ENCODE data around the gene RAD54L. TPM values are rescaled to one million over a fixed set of nuclear protein-coding genes. Genes with fewer than 3 reads are reported as not detected.

The RAD54L gene
- total and polyA plus RNA-seq, 10 of the 15 experiments (the other 5 are each of a cell fraction or from before 2014, with no cell fraction given): 12.9 to 54.2 (median 23.6) TPM

GRCh38 chr1:46274225-46275029 is 26.9 kb downstream of the RAD54L start:
- intact Hi-C loops (cut with micrococcal nuclease; ENCODE audit: unreplicated experiment): no loop called here
- H3K36me3 ChIP-seq (ENCODE audit: control insufficient read depth in 2 of 2, insufficient read depth in 2 of 2, low read length in 1 of 2): peaks cover 40 to 42% of the 10 kb centered on the region in 2 experiments

More at GRCh38 chr1:46274225-46275029, 26.9 kb downstream of the RAD54L start:
- WGBS (ENCODE audit: insufficient coverage, insufficient replicate concordance, low lambda C conversion rate, missing lambda C conversion rate): 98% methylated on average over 6 of the region's 6 CpGs
- no peak for DNase-seq (ENCODE audit: low read depth, low spot score)
- no peak overlapping the region for H3K4me3 ChIP-seq
- RAD21 ChIA-PET (ENCODE audit: unreplicated experiment): no interaction called here
- POLR2A ChIA-PET: interaction anchor here (1.3 kb wide), 1 partner anchor 30 kb away, joined by 3 read pairs; no protein-coding TSS in a partner anchor
- in situ Hi-C loops (cut with MboI): no loop called here
- H3K27ac ChIP-seq (ENCODE audit: control insufficient read depth, insufficient read depth): no peak overlapping the region
- no peaks in the 10 kb centered on the region for H3K27me3 ChIP-seq (replicated peaks in 1 of 2; ENCODE audit: control insufficient read depth in 2 of 2, insufficient read depth in 2 of 2, low read length in 1 of 2)
- TF ChIP-seq MTA3 (IDR thresholded peaks at IDR 0.05; ENCODE audit: borderline replicate concordance, low read length): peak; percentile 47; the same call in 1 of the 2 replicates
- TF ChIP-seq BCL3 (IDR thresholded peaks at IDR 0.05; ENCODE audit: borderline replicate concordance, insufficient read depth, low read depth, low read length, poor library complexity, severe bottlenecking): peak; percentile 58
- peak; percentile 36; the same call in 1 of the 2 replicates for TF ChIP-seq POLR2A (IDR thresholded peaks at IDR 0.05; ENCODE audit: low read depth, low read length)
- TF ChIP-seq TAF1 (IDR thresholded peaks at IDR 0.05; ENCODE audit: borderline replicate concordance, low read depth, low read length): no peak
- no peaks in the 10 kb centered on the region for H3K9me3 ChIP-seq (replicated peaks; ENCODE audit: control insufficient read depth, insufficient read depth, low read length)
- no peak for FAIRE-seq
- no peak overlapping the region for H2AFZ ChIP-seq (ENCODE audit: control insufficient read depth, low read depth, low read length)
- SMC1A ChIA-PET (ENCODE audit: uncharacterized antibody, unreplicated experiment): no interaction called here
- peak; percentile 17; the same call in 1 of the 3 replicates for ATAC-seq
- H3K4me2 ChIP-seq (ENCODE audit: control insufficient read depth, insufficient read depth): no peak overlapping the region
- BruUV-seq (replicated peaks): no TSS peak
- no peak overlapping the region for H3K9ac ChIP-seq (ENCODE audit: control insufficient read depth, insufficient read depth, low read length)
- CTCF ChIA-PET: interaction anchor here (0.5 to 1.9 kb wide), 2 partner anchors 30 to 1545 kb away, joined by 3 to 7 read pairs; no protein-coding TSS in a partner anchor
- no peaks in the 10 kb centered on the region for H4K20me1 ChIP-seq (ENCODE audit: control insufficient read depth, insufficient read depth)
- H3K79me2 ChIP-seq (ENCODE audit: control insufficient read depth, insufficient read depth, low read length): no peaks in the 10 kb centered on the region
- H3K4me1 ChIP-seq (ENCODE audit: control insufficient read depth, insufficient read depth, low read length): no peaks in the 10 kb centered on the region

All from GM12878 (cell line).